ENCODE results near the gene TGFB3. TPM values are rescaled to one million over a fixed set of nuclear protein-coding genes. Genes with fewer than 3 reads are reported as not detected.

TGFB3 gene
- polyA plus RNA-seq, 3 donors, result 17.2 to 18.8 (median 17.6) TPM

DNA sequence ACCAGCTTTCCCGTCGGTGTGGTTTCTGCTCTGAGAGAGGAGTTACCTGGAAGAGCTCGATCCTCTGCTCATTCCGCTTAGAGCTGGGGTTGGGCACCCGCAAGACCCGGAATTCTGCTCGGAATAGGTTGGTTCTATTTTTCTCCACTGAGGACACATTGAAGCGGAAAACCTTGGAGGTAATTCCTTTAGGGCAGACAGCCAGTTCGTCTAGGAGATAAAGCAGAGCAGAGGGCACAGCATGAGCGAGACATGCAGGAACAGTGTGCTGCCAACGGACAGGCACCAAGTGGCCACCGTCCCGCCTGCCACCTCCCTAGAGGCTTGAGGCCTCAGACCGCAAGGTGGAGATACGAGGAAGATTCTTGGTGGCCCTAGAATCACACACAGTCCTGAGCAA, 10.3 kb downstream of the TGFB3 start:
- DNase-seq (ENCODE audit: extremely low read depth in 1 of 11, low read depth in 9 of 11, low spot score in 4 of 11), result no peak

DNA sequence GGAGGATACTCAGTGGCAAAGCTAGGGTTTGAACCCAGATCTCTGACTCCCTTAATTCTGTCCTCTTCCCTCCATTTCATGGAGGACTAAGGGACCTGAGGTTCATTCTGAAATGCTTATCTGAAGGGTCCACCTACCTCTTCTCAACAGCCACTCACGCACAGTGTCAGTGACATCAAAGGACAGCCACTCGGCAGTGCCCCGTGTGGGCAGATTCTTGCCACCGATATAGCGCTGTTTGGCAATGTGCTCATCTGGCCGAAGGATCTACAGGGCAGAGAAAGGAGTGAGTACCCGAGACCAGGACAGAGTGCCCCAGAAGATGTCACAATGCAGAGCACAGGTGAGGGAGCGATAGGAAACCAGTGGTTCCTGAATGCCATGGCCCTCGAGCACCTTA, 10.8 kb downstream of the TGFB3 start:
- no peak for DNase-seq (ENCODE audit: extremely low read depth in 1 of 11, low read depth in 9 of 11, low spot score in 4 of 11)

GRCh38 chr14:75969891-75970290, 11.9 kb downstream of the TGFB3 start:
- no peak for DNase-seq (ENCODE audit: extremely low read depth in 1 of 11, low read depth in 9 of 11, low spot score in 4 of 11)

DNA sequence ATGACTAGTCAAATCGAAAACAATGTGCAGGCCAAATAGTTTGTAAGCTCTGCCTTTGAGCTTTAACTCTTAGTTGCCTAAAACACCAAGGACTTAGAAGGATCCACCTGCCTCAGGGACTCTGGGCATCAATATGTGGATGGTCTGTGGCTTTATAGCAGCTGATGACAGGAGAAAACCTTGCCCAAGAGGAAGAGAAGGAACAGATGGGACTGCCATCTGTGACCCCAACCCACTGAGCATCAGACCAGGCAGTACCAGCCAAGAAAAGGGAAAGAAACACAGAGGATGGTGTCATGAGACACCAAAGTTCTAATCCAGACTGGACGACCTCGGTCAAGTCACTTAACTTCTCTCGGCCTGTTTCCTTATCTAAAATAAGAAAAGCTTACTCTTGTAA, 12.7 kb downstream of the TGFB3 start:
- DNase-seq (ENCODE audit: extremely low read depth in 1 of 11, low read depth in 9 of 11, low spot score in 4 of 11), result no peak

GRCh38 chr14:75968456-75968855, 13.3 kb downstream of the TGFB3 start:
- DNase-seq (ENCODE audit: extremely low read depth in 1 of 11, low read depth in 9 of 11, low spot score in 4 of 11), result no peak

DNA sequence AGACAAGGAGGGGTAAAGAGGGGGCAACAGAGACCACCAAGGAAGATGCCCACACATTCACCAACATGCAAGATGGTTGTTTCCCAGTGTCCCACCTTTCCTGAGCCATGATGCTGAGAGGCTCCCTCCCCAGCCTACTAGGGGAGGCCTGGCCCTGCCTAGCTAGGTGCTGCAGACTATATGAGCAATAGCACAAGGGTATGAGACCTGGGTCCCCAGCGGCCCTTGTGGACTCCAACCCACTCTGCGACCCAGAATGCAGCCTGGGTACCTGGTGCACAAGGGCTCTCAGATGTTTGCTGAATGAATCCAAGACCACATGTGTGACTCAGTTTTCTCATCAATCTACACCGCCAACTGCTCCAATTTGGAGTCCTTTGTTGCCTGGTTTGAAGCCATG, 13.9 kb downstream of the TGFB3 start:
- no peak for DNase-seq (ENCODE audit: extremely low read depth in 1 of 11, low read depth in 9 of 11, low spot score in 4 of 11)

DNA sequence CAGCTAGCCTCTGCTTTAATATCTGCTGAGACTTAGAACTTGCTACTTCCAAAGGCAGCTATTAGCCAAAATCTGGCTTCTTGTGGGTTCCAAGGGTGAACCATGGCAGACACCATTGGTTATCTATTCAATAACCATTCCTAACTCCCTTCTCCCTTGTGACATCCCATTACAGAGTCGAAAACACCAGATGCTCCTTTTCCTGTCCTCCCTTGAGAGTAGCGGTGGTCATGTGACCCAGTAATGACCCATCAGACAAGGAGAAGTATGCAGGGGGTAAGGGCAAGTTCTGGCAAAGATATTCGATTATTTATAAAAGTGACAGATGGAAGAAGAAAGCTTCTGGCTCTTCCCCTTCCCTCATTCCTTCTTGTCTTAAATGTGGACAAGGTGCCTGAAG, 20.1 kb downstream of the TGFB3 start:
- DNase-seq (ENCODE audit: extremely low read depth in 1 of 11, low read depth in 9 of 11, low spot score in 4 of 11), result no peak

GRCh38 chr14:75960231-75960630, 21.6 kb downstream of the TGFB3 start:
- no peak for DNase-seq (ENCODE audit: extremely low read depth in 1 of 11, low read depth in 9 of 11, low spot score in 4 of 11)

DNA sequence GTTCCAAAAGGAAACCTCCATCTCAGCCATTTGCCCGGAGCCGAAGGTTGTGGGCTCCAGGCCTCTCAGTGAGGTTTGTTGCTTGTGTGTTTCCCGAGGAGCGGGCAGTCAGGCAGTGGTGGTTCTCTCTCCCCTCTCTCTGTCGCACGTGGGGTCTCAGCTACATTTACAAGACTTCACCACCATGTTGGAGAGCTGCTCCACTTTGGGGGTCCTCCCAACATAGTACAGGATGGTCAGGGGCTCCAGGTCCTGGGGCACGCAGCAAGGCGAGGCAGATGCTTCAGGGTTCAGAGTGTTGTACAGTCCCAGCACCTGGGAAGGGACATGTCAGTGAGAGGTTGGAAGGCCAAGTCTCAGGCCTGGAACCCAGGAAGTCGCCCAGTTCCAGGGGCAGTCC, 22.8 kb downstream of the TGFB3 start:
- no peak for DNase-seq (ENCODE audit: extremely low read depth in 1 of 11, low read depth in 9 of 11, low spot score in 4 of 11)

GRCh38 chr14:75952489-75952888, 29.3 kb downstream of the TGFB3 start:
- no peak for DNase-seq (ENCODE audit: extremely low read depth in 1 of 11, low read depth in 9 of 11, low spot score in 4 of 11)

DNA sequence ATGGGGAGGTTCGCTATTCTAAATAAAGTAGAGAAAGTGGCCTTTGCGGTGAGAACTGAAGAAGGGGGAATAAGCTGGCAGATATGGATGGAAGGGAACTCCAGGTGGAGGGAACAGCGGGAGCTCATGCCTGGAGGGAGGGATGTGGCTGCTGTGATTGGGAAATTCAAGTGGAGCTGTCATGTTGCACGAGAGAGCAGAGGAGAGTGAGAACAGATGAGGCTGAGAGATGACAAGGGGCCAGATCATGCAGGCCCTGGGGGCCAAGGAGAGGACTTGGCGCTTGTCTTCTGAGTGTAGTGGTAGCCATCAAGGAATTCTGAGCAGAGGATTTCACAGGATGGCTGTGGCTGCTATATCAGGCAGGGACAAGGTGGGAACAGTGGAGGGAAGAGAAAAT, 35.0 kb downstream of the TGFB3 start:
- DNase-seq (ENCODE audit: extremely low read depth in 1 of 11, low read depth in 9 of 11, low spot score in 4 of 11), result no peak

DNA sequence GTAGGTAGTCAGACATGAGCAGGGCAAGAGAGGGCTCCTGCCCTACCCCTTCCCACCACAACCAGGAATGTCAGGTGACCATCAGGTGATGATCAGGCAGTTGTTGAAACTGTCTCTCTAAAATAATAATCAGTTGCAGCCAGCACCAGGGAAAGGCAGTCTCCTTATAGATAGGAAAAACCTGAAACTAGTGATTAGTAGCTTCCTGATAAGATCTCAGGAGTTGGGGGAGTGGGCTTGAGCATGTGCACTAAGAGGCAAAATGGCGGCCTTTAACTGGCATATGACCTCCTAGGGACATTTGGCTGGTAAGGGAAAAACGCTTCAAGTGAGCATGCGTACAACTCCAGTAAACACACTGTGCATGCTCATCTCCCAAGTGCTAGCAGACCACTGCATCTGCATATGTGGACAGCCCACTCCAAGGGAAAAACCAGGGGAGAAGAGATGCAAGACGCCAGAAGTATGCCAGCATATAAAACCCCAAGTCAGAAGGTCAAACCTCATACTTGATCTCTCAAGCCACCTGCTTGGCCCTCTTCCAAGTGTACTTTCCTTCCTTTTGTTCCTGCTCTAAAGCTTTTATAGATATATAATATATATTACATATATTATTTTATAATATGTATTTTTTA, 37.1 kb downstream of the TGFB3 start:
- DNase-seq (ENCODE audit: extremely low read depth in 1 of 11, low read depth in 9 of 11, low spot score in 4 of 11), result no peak

GRCh38 chr14:75941030-75941429, 40.8 kb downstream of the TGFB3 start:
- DNase-seq (ENCODE audit: extremely low read depth in 1 of 11, low read depth in 9 of 11, low spot score in 4 of 11), result peak in 1 of 11 donors; percentile 1

GRCh38 chr14:75939200-75939599, 42.6 kb downstream of the TGFB3 start:
- DNase-seq (ENCODE audit: extremely low read depth in 1 of 11, low read depth in 9 of 11, low spot score in 4 of 11), result no peak

DNA sequence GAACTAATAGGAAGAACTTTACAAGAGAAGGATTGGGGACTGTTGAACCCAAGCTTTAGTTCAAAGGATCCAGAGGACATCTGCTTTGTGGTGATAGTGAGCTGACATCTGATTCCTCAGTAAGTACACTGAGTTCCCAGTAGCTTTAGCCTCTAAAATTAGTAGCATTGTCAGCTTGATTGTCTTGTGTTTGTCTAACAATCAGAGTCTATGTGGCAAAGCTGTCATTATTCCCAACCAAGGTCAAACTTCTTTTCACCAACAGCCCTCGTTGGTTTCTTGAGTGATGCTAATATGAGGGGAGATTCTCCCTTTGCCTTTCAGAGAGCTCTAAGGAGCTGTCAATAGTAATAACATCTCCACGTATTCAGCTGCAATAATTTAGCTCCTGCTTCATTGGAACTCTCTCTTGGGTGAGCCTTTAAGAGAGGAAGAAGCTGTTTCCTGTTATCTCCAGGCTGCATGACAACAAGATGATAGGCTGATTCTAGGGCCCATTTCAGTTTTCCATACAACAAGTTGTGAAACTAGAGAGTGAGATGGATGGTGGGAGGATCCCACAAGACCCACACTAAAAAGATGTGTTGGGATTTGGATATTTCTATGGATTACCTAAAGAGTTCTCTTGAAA, 46.7 kb downstream of the TGFB3 start:
- no peak for DNase-seq (ENCODE audit: extremely low read depth in 1 of 11, low read depth in 9 of 11, low spot score in 4 of 11)

GRCh38 chr14:75933712-75934296, 48.0 kb downstream of the TGFB3 start:
- DNase-seq (ENCODE audit: extremely low read depth in 1 of 11, low read depth in 9 of 11, low spot score in 4 of 11), result no peak

DNA sequence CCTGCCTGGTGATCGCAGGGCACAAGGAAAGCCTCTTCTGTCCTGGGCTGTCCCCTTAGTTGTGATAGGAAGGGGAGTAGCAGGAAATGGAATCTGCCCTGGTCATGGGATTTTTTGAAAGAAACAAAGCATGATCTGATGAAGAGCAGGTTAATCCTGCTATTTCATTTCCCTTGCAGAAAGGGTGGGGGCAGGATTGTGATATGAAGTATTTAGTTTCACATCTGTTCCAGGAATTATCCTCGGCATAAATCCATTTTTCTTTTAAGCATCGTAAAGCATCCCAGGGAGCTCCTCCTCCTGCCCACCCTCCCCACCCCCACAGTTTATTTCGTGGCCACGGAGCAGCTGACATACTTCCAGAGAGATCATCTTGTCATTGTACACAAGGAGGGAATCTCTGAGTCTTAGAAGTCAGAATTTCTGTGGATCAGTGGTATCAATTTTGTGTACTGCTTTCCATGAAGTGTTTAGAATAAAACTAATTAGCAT, 53.1 kb downstream of the TGFB3 start:
- peak in 4 of 11 donors; percentile 11 to 30 (median 27) for DNase-seq (ENCODE audit: extremely low read depth in 1 of 11, low read depth in 9 of 11, low spot score in 4 of 11)

DNA sequence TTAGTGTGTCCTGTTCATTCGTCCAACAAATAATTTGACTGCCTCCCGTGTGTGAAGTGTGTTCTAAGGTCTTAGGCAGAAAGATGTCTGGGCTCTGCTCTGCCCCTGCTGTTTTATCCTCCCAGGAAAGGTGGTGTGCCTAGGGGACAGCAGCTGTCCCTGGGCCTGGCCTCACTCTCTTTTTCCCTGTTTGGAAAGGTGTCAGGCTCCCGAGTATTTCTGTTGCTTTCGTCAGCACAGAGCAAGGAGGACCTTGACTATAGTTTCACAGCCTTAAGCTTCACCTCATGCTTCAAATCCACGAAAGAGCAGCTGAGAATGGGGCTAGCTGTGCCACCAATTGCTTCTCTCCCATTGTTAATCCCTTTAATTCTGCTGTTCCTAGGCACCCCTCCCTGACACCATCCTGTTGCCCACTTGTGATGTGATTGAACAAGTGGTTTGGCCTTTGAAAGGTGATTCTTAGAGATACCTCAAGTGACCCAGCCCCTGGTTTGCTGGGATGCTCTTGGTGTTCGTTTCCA, 54.2 kb downstream of the TGFB3 start:
- no peak for DNase-seq (ENCODE audit: extremely low read depth in 1 of 11, low read depth in 9 of 11, low spot score in 4 of 11)

GRCh38 chr14:75926431-75927115, 55.2 kb downstream of the TGFB3 start:
- DNase-seq (ENCODE audit: extremely low read depth in 1 of 11, low read depth in 9 of 11, low spot score in 4 of 11), result no peak

Measured in renal cortex interstitium (tissue), 11 donors.